Fibroblast of pulmonary artery (primary cell): Measurements from ENCODE around the gene SDC4.
A peak's percentile ranks its signal among the peaks of the same experiment; 100 is the strongest.

ENCODE experiments used
- DNase-seq: peaks from one replicate; pipeline ENCODE4 v3.0.0-alpha.2; 2010; ENCODE audit warnings: low read depth
- H3K4me3 ChIP-seq: replicated peaks from 2 replicates; pipeline ENCODE4 v1.5.1; 2011; ENCODE audit warnings: low read depth, mild to moderate bottlenecking, control low read depth, low read length, moderate library complexity
- TF ChIP-seq, protein P1 (sequence below): IDR thresholded peaks from 2 replicates; pipeline ENCODE4 v1.5.1; 2011; ENCODE audit warnings: mild to moderate bottlenecking, control low read depth, low read length, inconsistent platforms; ENCODE audit errors: missing control alignments

The SDC4 gene

DNA sequence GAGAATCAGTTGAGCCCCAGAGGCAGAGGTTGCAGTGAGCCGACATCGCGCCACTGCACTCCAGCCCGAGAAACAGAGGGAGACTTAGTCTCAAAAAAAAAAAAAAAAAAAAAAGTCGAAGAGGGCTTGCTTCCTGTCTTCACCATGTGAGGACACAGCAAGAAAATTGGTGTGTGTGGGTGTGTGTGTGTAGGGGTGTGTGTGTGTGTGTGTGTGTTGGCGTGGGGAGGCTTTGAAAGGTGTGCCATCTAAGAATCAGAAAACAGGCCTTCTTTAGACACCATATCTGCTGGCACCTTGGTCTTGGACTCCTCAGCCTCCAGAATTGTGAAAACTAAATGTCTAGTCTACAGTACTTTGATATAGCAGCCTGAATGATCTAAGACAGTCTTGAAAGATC, 48.4 kb downstream of the SDC4 start:
- DNase-seq, result no peak
- TF ChIP-seq, protein P1, sequence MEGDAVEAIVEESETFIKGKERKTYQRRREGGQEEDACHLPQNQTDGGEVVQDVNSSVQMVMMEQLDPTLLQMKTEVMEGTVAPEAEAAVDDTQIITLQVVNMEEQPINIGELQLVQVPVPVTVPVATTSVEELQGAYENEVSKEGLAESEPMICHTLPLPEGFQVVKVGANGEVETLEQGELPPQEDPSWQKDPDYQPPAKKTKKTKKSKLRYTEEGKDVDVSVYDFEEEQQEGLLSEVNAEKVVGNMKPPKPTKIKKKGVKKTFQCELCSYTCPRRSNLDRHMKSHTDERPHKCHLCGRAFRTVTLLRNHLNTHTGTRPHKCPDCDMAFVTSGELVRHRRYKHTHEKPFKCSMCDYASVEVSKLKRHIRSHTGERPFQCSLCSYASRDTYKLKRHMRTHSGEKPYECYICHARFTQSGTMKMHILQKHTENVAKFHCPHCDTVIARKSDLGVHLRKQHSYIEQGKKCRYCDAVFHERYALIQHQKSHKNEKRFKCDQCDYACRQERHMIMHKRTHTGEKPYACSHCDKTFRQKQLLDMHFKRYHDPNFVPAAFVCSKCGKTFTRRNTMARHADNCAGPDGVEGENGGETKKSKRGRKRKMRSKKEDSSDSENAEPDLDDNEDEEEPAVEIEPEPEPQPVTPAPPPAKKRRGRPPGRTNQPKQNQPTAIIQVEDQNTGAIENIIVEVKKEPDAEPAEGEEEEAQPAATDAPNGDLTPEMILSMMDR, result no peak
- no peak overlapping the region for H3K4me3 ChIP-seq

DNA sequence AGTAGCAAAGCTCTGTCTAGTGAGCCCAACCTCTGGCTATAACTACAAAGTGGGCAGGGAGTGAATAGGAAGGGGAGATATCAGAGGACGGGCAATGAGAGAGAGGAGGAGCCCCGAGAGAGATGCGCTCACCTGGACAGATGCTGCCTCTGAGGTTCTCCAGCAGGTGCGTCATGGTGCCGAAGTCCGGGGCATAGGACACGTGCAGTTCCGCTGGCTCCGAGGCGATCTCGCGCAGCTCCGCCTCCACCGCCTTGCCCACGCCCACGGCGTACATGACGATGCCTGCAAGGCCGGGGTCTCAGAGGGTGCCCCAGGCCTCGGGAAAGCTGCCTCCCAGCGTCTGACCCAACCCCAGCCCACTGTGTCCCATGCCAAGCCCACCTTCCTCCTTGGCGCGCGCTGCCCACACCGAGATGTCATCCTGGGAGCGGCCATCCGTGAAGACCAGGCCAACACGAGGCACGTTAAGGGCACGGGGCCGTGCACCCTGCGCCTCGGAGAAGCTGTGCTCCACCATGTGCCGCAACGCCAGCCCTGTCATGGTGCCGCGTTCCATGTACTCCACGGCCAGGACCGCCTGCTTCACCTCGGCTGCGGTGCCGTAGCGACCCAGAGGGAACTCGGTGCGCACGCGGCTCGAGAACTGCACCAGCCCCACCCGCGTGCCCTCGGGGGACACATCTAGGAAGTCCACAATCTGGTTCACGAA, 50.3 kb downstream of the SDC4 start:
- no peak overlapping the region for H3K4me3 ChIP-seq
- TF ChIP-seq, protein P1, result no peak
- no peak for DNase-seq

- no peak overlapping the region for H3K4me3 ChIP-seq
- DNase-seq, result no peak
- TF ChIP-seq, protein P1, result no peak
Measured at GRCh38 chr20:45294659-45295058, 53.6 kb downstream of the SDC4 start.

DNA sequence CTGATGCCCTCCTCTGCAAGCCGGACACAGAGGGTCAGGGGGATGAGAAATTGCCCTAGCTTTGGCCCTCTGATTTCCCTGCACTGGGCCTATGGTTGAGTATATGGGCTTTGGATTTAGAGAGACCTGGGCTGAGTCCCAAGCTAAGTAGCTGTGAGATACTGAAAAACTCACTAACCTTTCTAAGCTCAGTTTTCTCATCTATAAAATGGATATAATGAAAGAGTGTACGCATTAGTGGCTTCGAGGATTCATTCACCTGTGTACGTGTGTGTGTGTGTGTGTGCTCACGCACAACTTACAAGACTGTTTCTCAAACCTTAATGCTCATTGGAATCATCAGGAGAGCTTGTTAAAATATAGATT, 54.2 kb downstream of the SDC4 start:
- H3K4me3 ChIP-seq, result no peak overlapping the region
- DNase-seq, result no peak
- TF ChIP-seq, protein P1, result no peak

GRCh38 chr20:45293041-45294002, 54.9 kb downstream of the SDC4 start:
- H3K4me3 ChIP-seq, result peak overlapping the region; percentile 53
- TF ChIP-seq, protein P1, result peak; percentile 87
- DNase-seq, result peak; percentile 69

DNA sequence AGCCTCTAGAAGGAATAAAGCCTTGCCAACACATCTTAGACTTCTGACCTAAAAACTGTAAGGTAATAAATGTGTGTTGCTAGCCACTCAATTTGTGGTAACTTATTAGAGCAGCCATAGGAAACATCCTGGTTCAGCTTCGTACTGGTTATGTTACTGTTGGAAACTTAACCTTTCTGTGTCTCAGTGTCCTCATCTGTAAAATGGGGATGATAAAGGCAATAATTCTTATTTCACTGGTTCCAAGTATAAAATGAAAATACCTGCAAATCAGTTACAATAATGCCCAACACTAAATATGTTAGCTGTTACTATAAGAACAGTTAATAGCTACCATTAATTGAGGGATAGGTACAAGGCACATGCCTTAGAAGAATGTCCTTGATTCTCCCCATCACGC, 55.9 kb downstream of the SDC4 start:
- TF ChIP-seq, protein P1, result no peak
- no peak overlapping the region for H3K4me3 ChIP-seq
- no peak for DNase-seq
